Measurements from ENCODE around the gene BMP6.

BMP6 gene

DNA sequence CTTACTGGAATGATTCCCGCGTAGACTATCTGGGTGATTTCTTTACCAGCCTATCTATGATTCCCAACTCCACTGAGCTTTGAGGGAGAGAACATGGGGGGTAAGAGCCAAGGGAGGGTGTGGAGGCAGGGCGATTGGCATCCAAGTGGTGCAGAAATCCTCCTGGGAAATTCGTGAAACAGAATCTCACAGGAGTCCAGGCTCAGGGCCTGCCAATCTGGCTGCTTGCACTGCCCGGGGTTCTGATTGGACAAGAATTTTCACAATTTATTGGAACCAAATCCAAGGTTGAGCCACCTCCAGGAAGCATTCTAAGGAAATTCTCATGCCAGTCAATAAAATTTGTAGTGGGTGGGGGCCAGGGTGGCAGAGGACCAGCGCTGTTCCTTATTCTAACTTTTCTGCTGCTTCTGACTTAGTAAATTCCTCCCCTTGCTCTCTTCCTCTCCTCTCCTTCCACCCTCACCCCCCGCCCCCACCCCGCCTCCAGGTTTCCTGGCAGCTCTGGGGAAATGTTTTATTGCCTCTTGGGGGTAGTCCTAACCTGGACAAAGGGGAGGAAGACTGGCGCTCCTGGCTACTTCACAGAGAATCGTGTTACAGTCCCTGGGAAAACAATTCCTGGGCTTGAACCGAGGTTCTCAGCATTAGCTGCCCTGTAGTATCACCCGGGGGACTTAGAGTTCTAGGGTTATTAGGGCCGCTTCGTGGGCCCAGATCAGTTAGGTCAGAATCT lies 3.1 kb downstream of the BMP6 start:
- DNase-seq, result no peak
- H3K27me3 Mint-ChIP-seq, result peaks cover 99% of the 10 kb centered on the region
- ATAC-seq, result no peak
- H3K4me3 Mint-ChIP-seq, result peak overlapping the region; percentile 49 to 61
- no peaks in the 10 kb centered on the region for H3K9me3 Mint-ChIP-seq
- H3K27ac Mint-ChIP-seq, result no peak overlapping the region
- H3K4me1 Mint-ChIP-seq, result peaks cover 34% of the 10 kb centered on the region

DNA sequence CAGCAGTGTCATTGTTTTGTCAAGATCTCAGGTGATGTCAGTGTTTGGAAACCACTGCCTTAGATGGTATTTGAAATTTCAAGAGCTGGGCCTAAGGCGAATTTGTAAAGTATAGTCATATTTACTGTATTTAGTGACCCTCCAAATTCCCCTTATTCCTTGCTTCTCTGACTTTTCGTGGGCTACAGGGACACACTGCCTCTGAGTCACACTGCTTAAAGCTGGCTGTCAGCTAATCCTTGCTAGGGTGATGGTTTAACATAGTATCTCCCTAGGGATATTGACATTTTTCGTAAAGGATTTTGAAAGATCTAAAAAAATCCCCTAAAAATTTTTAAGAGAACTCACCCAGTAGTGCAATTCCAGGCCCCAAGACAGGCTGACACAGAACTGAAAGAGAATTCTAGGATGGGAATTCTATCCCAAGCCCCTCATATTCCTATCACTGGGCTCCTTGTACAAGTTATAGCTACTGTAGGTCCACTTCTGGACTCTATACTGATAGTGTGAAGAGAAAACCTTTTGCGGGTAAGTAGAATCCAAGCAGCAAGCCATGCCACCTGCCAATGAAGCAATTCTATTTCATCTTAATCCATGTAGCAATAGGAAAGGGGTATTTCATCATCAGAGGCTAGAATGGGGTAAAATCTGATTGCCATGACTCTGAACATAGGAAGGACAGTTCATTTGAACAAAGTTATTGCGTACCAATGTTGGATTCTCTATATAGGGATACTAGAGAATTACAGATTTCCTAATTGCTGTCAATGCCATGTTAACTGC lies 4.3 kb downstream of the BMP6 start:
- peaks cover 34% of the 10 kb centered on the region for H3K4me1 Mint-ChIP-seq

GRCh38 chr6:7730784-7731227 lies 4.9 kb downstream of the BMP6 start:
- Mint-ChIP-seq H3K27me3 (peaks cover 99% of the 10 kb centered on the region), H3K4me1 (peaks cover 29% of the 10 kb centered on the region), H3K27ac (no peak overlapping the region), H3K4me3 (no peak overlapping the region), H3K9me3 (no peaks in the 10 kb centered on the region)
- DNase-seq (no peak), ATAC-seq (no peak)

More for the DNA sequence above, 4.3 kb downstream of the BMP6 start:
- no peaks in the 10 kb centered on the region for H3K9me3 Mint-ChIP-seq
- no peak for DNase-seq
- H3K4me3 Mint-ChIP-seq, result no peak overlapping the region
- H3K27ac Mint-ChIP-seq, result no peak overlapping the region
- no peak for ATAC-seq
- peaks cover 99% of the 10 kb centered on the region for H3K27me3 Mint-ChIP-seq

- H3K9me3 Mint-ChIP-seq, result no peaks in the 10 kb centered on the region
- H3K4me3 Mint-ChIP-seq, result no peak overlapping the region
- H3K4me1 Mint-ChIP-seq, result peaks cover 24% of the 10 kb centered on the region
- H3K27me3 Mint-ChIP-seq, result peaks cover 99% of the 10 kb centered on the region
- no peak for DNase-seq
- no peak for ATAC-seq
- H3K27ac Mint-ChIP-seq, result no peak overlapping the region
Measured at GRCh38 chr6:7731294-7731693, 5.4 kb downstream of the BMP6 start.

DNA sequence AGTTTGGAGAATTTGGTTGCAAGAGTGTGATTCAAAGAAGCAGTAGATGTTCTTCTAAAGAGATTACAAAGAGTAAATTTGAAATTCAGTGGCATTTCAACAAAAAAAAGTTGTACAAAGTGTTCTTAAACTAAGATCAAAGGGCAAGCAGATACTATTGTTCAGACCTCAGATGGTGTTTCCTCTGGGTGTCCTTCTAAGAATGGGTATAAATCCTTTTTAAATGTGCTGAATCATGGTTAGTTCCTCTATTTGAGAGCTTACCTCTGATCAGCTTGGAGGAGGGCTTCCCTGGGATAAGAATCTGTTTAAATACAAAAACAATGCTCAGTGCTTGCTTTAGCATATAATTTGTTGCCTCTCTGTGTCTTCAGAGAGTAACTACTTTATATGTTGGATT lies 6.3 kb downstream of the BMP6 start:
- Mint-ChIP-seq H3K4me3 (no peak overlapping the region), H3K9me3 (no peaks in the 10 kb centered on the region), H3K27me3 (peaks cover 93% of the 10 kb centered on the region), H3K27ac (no peak overlapping the region), H3K4me1 (peaks cover 18% of the 10 kb centered on the region)
- ATAC-seq (no peak), DNase-seq (no peak)

DNA sequence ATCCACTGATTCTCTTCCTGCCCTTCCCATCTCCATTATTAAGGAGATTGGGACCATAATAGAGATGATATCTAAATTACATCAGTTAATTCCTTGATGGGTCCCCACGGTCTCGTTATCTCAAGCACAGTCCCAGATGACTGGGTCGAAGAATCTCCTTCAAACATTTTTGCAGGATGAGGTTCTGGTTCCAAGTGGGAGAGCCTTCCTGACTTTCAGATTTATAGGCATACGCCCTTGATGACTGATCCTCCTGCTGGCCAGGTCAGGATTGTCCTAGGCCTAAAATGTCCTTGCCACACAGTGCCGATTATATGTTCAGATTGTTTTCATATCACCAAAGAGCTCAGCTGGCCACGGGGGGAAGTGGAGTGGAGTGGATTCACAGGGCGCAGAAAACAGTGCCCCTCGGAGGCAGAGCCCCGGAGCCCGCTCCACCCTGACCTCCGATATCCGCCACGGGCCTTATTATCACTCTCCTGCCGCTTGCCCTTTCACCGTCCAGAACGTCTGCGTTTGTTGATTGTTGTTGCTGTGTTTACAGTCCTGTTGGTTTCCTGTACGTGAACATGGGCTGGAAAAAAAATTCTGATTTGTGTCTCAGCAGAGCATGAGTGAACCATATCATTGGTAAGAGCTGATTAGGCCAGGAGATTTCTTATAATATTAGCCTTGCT lies 8.9 kb downstream of the BMP6 start:
- H3K27ac Mint-ChIP-seq, result no peak overlapping the region

GRCh38 chr6:7737106-7737505 lies 11.2 kb downstream of the BMP6 start:
- ATAC-seq (no peak), DNase-seq (no peak)
- H3K9me3 Mint-ChIP-seq, result no peaks in the 10 kb centered on the region
- no peak overlapping the region for H3K27ac Mint-ChIP-seq
- H3K4me1 Mint-ChIP-seq, result no peaks in the 10 kb centered on the region
- H3K4me3 Mint-ChIP-seq, result no peak overlapping the region
- peaks cover 73% of the 10 kb centered on the region for H3K27me3 Mint-ChIP-seq

More for the DNA sequence above, 8.9 kb downstream of the BMP6 start:
- H3K9me3 Mint-ChIP-seq, result no peaks in the 10 kb centered on the region
- peaks cover 83% of the 10 kb centered on the region for H3K27me3 Mint-ChIP-seq
- H3K4me1 Mint-ChIP-seq, result no peaks in the 10 kb centered on the region
- DNase-seq, result no peak
- ATAC-seq, result no peak
- H3K4me3 Mint-ChIP-seq, result no peak overlapping the region

DNA sequence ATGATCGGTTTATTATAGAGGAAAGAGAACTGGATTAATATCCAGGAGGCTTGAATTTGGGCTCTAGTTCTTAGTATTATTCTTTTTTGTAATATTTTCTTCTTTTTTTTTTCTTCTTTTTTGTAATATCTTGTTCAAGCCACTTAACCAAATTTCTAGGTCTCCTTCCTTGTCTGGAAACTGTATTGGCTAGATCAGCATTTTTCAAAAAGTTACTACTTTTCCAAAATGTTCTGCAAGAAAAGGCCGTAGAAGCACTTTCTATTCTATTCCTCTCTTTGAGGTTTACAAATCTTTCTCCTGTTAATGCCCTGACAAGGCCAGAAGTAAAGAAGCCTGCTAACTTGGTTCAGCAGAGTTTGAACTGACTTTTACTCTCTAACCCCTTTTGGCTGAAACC lies 12.0 kb downstream of the BMP6 start:
- no peak overlapping the region for H3K4me3 Mint-ChIP-seq
- H3K9me3 Mint-ChIP-seq, result no peaks in the 10 kb centered on the region
- no peak overlapping the region for H3K27ac Mint-ChIP-seq
- H3K27me3 Mint-ChIP-seq, result peaks cover 65% of the 10 kb centered on the region
- no peak for ATAC-seq
- DNase-seq, result no peak
- H3K4me1 Mint-ChIP-seq, result no peaks in the 10 kb centered on the region

DNA sequence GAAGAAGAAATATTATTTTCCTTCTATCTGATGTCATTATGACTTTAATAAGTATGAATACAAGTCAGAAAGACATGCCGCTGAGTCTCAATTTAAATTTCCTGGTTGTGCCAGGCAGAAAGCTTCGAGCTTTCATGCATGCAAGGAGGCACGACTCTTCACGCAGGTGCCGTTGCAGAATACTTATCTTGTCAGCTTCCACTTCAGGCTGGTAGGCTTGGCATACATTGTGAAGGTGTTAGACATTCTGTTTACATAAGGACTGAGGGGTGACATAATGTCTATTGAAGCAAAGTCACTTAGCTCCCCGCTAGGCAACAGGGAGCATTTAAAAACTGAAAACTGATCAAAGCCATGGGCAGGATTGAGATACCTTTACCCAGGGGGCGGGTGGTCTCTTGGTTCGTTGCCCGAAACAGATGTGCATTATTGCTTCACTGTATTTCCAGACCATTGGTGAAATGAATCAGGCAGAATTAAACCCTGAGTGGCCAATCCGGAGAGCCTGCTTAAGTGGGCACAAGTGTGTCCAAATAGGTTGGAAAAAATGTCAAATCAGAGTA lies 16.4 kb downstream of the BMP6 start:
- ATAC-seq, result no peak
- no peak for DNase-seq
- Mint-ChIP-seq H3K27ac (no peak overlapping the region), H3K9me3 (no peaks in the 10 kb centered on the region), H3K27me3 (peaks cover 47% of the 10 kb centered on the region), H3K4me3 (no peak overlapping the region), H3K4me1 (no peaks in the 10 kb centered on the region)

GRCh38 chr6:7745942-7746341 lies 20.0 kb downstream of the BMP6 start:
- Mint-ChIP-seq H3K4me3 (no peak overlapping the region), H3K4me1 (no peaks in the 10 kb centered on the region), H3K9me3 (no peaks in the 10 kb centered on the region), H3K27me3 (peaks cover 30% of the 10 kb centered on the region), H3K27ac (no peak overlapping the region)
- DNase-seq, result no peak
- no peak for ATAC-seq

GRCh38 chr6:7747016-7747415 lies 21.1 kb downstream of the BMP6 start:
- Mint-ChIP-seq H3K9me3 (no peaks in the 10 kb centered on the region), H3K27ac (no peak overlapping the region), H3K4me1 (no peaks in the 10 kb centered on the region), H3K4me3 (no peak overlapping the region), H3K27me3 (peaks cover 30% of the 10 kb centered on the region)
- DNase-seq (no peak), ATAC-seq (no peak)

DNA sequence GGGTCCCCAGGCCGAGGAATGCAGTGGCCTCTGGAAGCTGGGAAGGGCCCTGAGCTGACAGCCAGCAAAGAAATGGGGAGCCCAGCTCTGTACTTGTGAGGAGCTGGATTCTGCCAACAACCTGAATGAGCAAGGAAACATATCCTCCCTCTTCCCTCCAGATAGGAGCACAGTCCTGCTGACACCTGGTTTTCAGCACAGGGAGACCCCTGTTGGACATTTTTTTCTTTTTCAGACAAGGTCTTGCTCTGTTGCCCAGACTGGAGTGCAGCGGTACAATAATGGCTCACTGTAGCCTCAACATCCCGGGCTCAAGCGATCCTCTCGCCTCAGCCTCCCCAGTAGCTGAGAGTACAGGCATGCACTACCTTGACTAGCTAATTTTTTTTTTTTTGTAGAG lies 21.5 kb downstream of the BMP6 start:
- Mint-ChIP-seq H3K4me3 (no peak overlapping the region), H3K27me3 (peaks cover 35% of the 10 kb centered on the region), H3K9me3 (no peaks in the 10 kb centered on the region), H3K4me1 (no peaks in the 10 kb centered on the region), H3K27ac (no peak overlapping the region)
- ATAC-seq (no peak), DNase-seq (no peak)

- Mint-ChIP-seq H3K4me1 (no peaks in the 10 kb centered on the region), H3K27me3 (peaks cover 40% of the 10 kb centered on the region), H3K27ac (no peak overlapping the region), H3K9me3 (no peaks in the 10 kb centered on the region), H3K4me3 (no peak overlapping the region)
- DNase-seq, result no peak
- no peak for ATAC-seq
Measured at GRCh38 chr6:7747901-7748504, 22.1 kb downstream of the BMP6 start.

DNA sequence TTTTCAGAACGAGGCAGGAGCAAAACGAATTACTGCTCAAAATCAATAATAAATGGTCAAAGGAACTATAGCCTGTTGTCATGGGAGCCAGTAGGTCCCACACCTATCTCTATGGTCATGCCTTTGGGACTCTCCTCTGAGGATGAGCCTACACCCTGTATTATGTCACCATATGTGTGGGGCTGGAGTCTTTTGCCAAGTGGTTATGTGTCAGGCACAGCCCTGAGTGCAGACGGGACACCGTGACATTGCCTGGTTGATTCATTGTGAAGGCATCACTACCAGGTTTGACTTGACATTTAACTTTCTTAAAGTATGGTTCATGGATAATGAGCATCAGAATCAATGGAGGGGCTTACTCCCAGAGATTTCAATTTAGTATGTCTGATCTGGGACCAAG lies 23.6 kb downstream of the BMP6 start:
- no peak for DNase-seq

DNA sequence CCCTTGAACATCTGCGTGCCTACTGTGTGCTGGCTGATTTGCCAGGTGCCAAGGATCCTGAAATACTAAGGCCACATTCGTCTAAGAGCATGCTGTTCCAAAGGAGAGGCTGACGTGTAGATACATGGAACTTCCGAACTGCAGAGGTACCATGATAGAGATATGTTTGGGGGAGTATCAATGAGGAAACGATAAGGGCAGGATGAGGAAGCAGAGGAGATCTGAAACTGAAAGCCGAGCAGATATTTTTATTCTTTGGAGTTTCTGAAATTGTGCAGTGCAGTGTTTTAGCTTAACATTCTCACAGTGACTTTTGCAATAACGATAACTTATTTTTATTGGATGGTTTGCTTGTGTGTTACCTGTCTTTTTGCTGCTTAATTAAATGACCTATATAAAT lies 24.3 kb downstream of the BMP6 start:
- Mint-ChIP-seq H3K4me3 (no peak overlapping the region), H3K27me3 (peaks cover 53% of the 10 kb centered on the region), H3K27ac (no peak overlapping the region), H3K4me1 (no peaks in the 10 kb centered on the region), H3K9me3 (no peaks in the 10 kb centered on the region)
- DNase-seq, result no peak
- ATAC-seq, result no peak

More for the DNA sequence above, 23.6 kb downstream of the BMP6 start:
- ATAC-seq, result no peak
- Mint-ChIP-seq H3K27me3 (peaks cover 52% of the 10 kb centered on the region), H3K4me3 (no peak overlapping the region), H3K9me3 (no peaks in the 10 kb centered on the region), H3K27ac (no peak overlapping the region), H3K4me1 (no peaks in the 10 kb centered on the region)
